Endothelial cell of umbilical vein (primary cell): Measurements from ENCODE around the gene SYNE1. TPM values are rescaled to one million over a fixed set of nuclear protein-coding genes. Genes with fewer than 3 reads are reported as not detected.

Experiments
- BruUV-seq: library from RNA; stranded (reverse); fragments of 400-500 nt; replicated peaks from 2 replicates; lab custom pipeline; 2021; lab: Mats Ljungman, UMichigan
- CTCF ChIA-PET: fragments of 300-600, 350-600 bp; sonication (Branson Sonifier 250); formaldehyde crosslinking; loops from one replicate; lab custom pipeline; 2021; ENCODE audit warnings: antibody characterized with exemption, inconsistent platforms; lab: Charles Lee
- POLR2A ChIA-PET: fragments of 300-600, 350-600 bp; sonication (Branson Sonifier 250); formaldehyde crosslinking; loops from one replicate; lab custom pipeline; 2021; ENCODE audit warnings: antibody characterized with exemption, inconsistent platforms; lab: Charles Lee
- DNase-seq: peaks from one replicate; pipeline ENCODE4 v3.0.0-alpha.2; 2011; ENCODE audit warnings: low read depth, low spot score
- FAIRE-seq: peaks from 2 replicates; lab custom pipeline; 2011; peaks lifted over from hg19 to GRCh38; lab: Jason Lieb, UNC
- H2AFZ ChIP-seq: 2 replicates; pipeline ENCODE4 v1.6.0; 2012; ENCODE audit warnings: low read depth, low read length, control low read depth, inconsistent platforms
- H3K27ac ChIP-seq: 2 replicates; pipeline ENCODE4 v1.5.1; 2011; ENCODE audit warnings: low read depth, mild to moderate bottlenecking, control low read depth, low read length, moderate library complexity; ENCODE audit not compliant: insufficient read depth
- H3K27me3 ChIP-seq, 2 experiments: 2 replicates each; pipeline versions ENCODE4 v1.6.0 to v1.6.1; 2011; ENCODE audit warnings: low read length in 2 of 2, mixed read lengths in 1 of 2; ENCODE audit not compliant: control insufficient read depth in 2 of 2, insufficient read depth in 2 of 2
- H3K36me3 ChIP-seq, 2 experiments: 2 replicates in 1 of 2; 3 replicates in 1 of 2; pipeline ENCODE4 v1.5.1; 2011; ENCODE audit warnings: low read length in 2 of 2, mild to moderate bottlenecking in 1 of 2, moderate library complexity in 1 of 2; ENCODE audit not compliant: control insufficient read depth in 2 of 2, insufficient read depth in 2 of 2; ENCODE audit errors: extremely low read depth in 1 of 2
- H3K4me1 ChIP-seq: 3 replicates; pipeline ENCODE4 v1.5.1; 2011; ENCODE audit warnings: mild to moderate bottlenecking, low read length; ENCODE audit not compliant: control insufficient read depth, insufficient read depth; ENCODE audit errors: extremely low read depth
- H3K4me2 ChIP-seq: 2 replicates; pipeline ENCODE4 v1.6.1; 2011; ENCODE audit warnings: low read length, control low read depth, mixed read lengths; ENCODE audit not compliant: insufficient read depth
- H3K4me3 ChIP-seq, 3 experiments: fragments of 200-600 bp in 1 of 3; sonication (generic), shearing (Covaris generic) in 1 of 3; replicated peaks in 1 of 3; 2 replicates each; pipeline ENCODE4 v1.5.1; 2011 to 2016; ENCODE audit warnings: control low read depth in 3 of 3, low read length in 3 of 3, mild to moderate bottlenecking in 2 of 3, inconsistent platforms in 1 of 3, low read depth in 1 of 3, moderate library complexity in 1 of 3; ENCODE audit not compliant: insufficient read depth in 1 of 3
- H3K79me2 ChIP-seq: 2 replicates; pipeline ENCODE4 v1.6.0; 2012; ENCODE audit warnings: low read length, inconsistent platforms; ENCODE audit not compliant: control insufficient read depth, insufficient read depth
- H3K9ac ChIP-seq: replicated peaks from 2 replicates; pipeline ENCODE3; 2011; ENCODE audit warnings: low read length, control low read depth; ENCODE audit not compliant: insufficient read depth; ENCODE audit errors: extremely low read depth
- H3K9me1 ChIP-seq: replicated peaks from 3 replicates; pipeline ENCODE4 v1.6.0; 2011; ENCODE audit warnings: mild to moderate bottlenecking, low read length; ENCODE audit not compliant: control insufficient read depth, insufficient read depth; ENCODE audit errors: extremely low read depth
- H3K9me3 ChIP-seq: replicated peaks from 2 replicates; pipeline ENCODE4 v1.5.1; 2012; ENCODE audit warnings: low read length, inconsistent platforms; ENCODE audit not compliant: control insufficient read depth, insufficient read depth
- H4K20me1 ChIP-seq: replicated peaks from 2 replicates; pipeline ENCODE3; 2011; ENCODE audit warnings: mild to moderate bottlenecking, low read length; ENCODE audit not compliant: control insufficient read depth, insufficient read depth; ENCODE audit errors: extremely low read depth
- CTCF ChIP-seq, 2 donors: IDR thresholded peaks; 1 replicate in 1 of 2; 2 replicates in 1 of 2; pipeline ENCODE4 v1.5.1; 2011; ENCODE audit warnings: low read length in 2 of 2, mild to moderate bottlenecking in 2 of 2, moderate library complexity in 2 of 2, control low read depth in 1 of 2, inconsistent platforms in 1 of 2, low read depth in 1 of 2; ENCODE audit not compliant: insufficient read depth in 1 of 2; ENCODE audit errors: extremely low read depth in 1 of 2
- EZH2 ChIP-seq: IDR thresholded peaks from 2 replicates; pipeline ENCODE4 v1.6.1; 2012; ENCODE audit warnings: borderline replicate concordance, low read depth, mild to moderate bottlenecking, moderate library complexity, low read length, inconsistent platforms; ENCODE audit not compliant: severe bottlenecking
- FOS ChIP-seq: IDR thresholded peaks from 2 replicates; pipeline ENCODE4 v1.6.1; 2011; ENCODE audit warnings: mild to moderate bottlenecking, low read length, moderate library complexity, borderline replicate concordance; ENCODE audit not compliant: insufficient read depth
- GATA2 ChIP-seq: IDR thresholded peaks from 2 replicates; pipeline ENCODE4 v1.7.0; 2011; ENCODE audit warnings: low read depth, mild to moderate bottlenecking, moderate library complexity, mixed read lengths, low read length; ENCODE audit not compliant: insufficient read length, insufficient read depth
- JUN ChIP-seq: IDR thresholded peaks from 2 replicates; pipeline ENCODE4 v1.6.1; 2011; ENCODE audit warnings: borderline replicate concordance, low read depth; ENCODE audit not compliant: insufficient read length, insufficient read depth
- MAX ChIP-seq: IDR thresholded peaks from 2 replicates; pipeline ENCODE4 v1.6.1; 2011; ENCODE audit not compliant: insufficient read depth, insufficient read length
- MYC ChIP-seq: IDR thresholded peaks from one replicate; pipeline ENCODE4 v1.6.1; 2011; ENCODE audit warnings: mild to moderate bottlenecking, low read depth, low read length
- POLR2A ChIP-seq: IDR thresholded peaks from 2 replicates; pipeline ENCODE4 v1.6.1; 2012; ENCODE audit warnings: low read depth, mild to moderate bottlenecking, control low read depth, low read length
- POLR2AphosphoS5 ChIP-seq: IDR thresholded peaks from 2 replicates; pipeline ENCODE4 v1.6.1; 2012; ENCODE audit warnings: low read depth, mild to moderate bottlenecking, control low read depth, low read length, moderate library complexity; ENCODE audit not compliant: insufficient read depth
- dilution Hi-C: fragments of 300-500 bp; cut with MboI; formaldehyde crosslinking; loops from one replicate; pipeline ENCODE4 v1.15.0; 2019; ENCODE audit warnings: low sequenced_read_pairs; ENCODE audit not compliant: extremely low pct_ligation_motif_present
- intact Hi-C: fragments of 100-400 bp; cut with micrococcal nuclease; formaldehyde crosslinking; loops from one replicate; pipeline ENCODE4 v1.10.0; 2022
- polyA plus RNA-seq, 4 experiments: library from polyadenylated mRNA; depleted of rRNA in 3 of 4; stranded (reverse) in 3 of 4; unstranded in 1 of 4; fragments of >200 nt; gene quantifications; 2 replicates each; pipeline versions ENCODE4 v1.2.1 to v1.2.3, GENCODE V29; 2011 to 2012; ENCODE audit warnings: missing spikeins in 1 of 4
- total RNA-seq: library from RNA; stranded (reverse); gene quantifications from 2 replicates; pipeline ENCODE4 v1.2.3, GENCODE V29; 2021

SYNE1 gene
- total and polyA plus RNA-seq, 2 donors (not counting 3 experiments of a cell fraction or from before 2014, with no cell fraction given), result 26.5 to 52.3 TPM

- no peak for FAIRE-seq
- Histone ChIP-seq H3K27me3 (no peaks in the 10 kb centered on the region), H3K9me3 (no peaks in the 10 kb centered on the region), H2AFZ (no peak overlapping the region), H3K4me2 (no peak overlapping the region), H3K36me3 (peaks cover 3% of the 10 kb centered on the region in 2 experiments), H3K9ac (no peak overlapping the region), H3K4me3 (no peak overlapping the region), H3K9me1 (no peaks in the 10 kb centered on the region), H3K4me1 (no peaks in the 10 kb centered on the region), H3K79me2 (no peaks in the 10 kb centered on the region), H4K20me1 (no peaks in the 10 kb centered on the region), H3K27ac (no peak overlapping the region)
- no peak for TF ChIP-seq MYC
- no peak for TF ChIP-seq JUN
- no peak for TF ChIP-seq CTCF (IDR thresholded peaks at IDR 0.05; ENCODE audit: extremely low read depth in 1 of 2, insufficient read depth in 1 of 2, low read depth in 1 of 2, low read length in 2 of 2)
- no peak for TF ChIP-seq POLR2AphosphoS5
- no peak for TF ChIP-seq MAX
- no peak for TF ChIP-seq GATA2
- no peak for TF ChIP-seq FOS
- no peak for TF ChIP-seq EZH2
- no peak for TF ChIP-seq POLR2A
- CTCF ChIA-PET, result no interaction called here
- BruUV-seq, result no TSS peak
- intact Hi-C loops, result no loop called here
- POLR2A ChIA-PET, result no interaction called here
- no peak for DNase-seq
- dilution Hi-C loops, result no loop called here
Measured at GRCh38 chr6:152176268-152176667, 460.9 kb downstream of the SYNE1 start.
